ENCODE results near the gene MTMR2.

The MTMR2 gene

GRCh38 chr11:95904009-95904650 is 19.8 kb downstream of the MTMR2 start:
- no peaks in the 10 kb centered on the region for H3K27me3 ChIP-seq (ENCODE audit: low read depth, low read length)
- no peaks in the 10 kb centered on the region for H3K4me1 ChIP-seq (ENCODE audit: control insufficient read depth in 1 of 2, insufficient read depth in 2 of 2, low read length in 2 of 2)
- no peaks in the 10 kb centered on the region for H3K9me3 ChIP-seq (ENCODE audit: control insufficient read depth in 1 of 2, low read length in 2 of 2)
- no peak overlapping the region for H3K27ac ChIP-seq (ENCODE audit: low read length)
- no peaks in the 10 kb centered on the region for H3K36me3 ChIP-seq (ENCODE audit: control insufficient read depth in 1 of 2, insufficient read depth in 2 of 2, low read length in 2 of 2)
- H3K4me3 ChIP-seq (ENCODE audit: low read depth in 1 of 2, low read length in 2 of 2) = no peak overlapping the region

- no peak overlapping the region for H3K27ac ChIP-seq (ENCODE audit: low read length)
- H3K9me3 ChIP-seq (ENCODE audit: control insufficient read depth in 1 of 2, low read length in 2 of 2) = no peaks in the 10 kb centered on the region
- no peaks in the 10 kb centered on the region for H3K27me3 ChIP-seq (ENCODE audit: low read depth, low read length)
- H3K4me1 ChIP-seq (ENCODE audit: control insufficient read depth in 1 of 2, insufficient read depth in 2 of 2, low read length in 2 of 2) = no peaks in the 10 kb centered on the region
- no peak overlapping the region for H3K4me3 ChIP-seq (ENCODE audit: low read depth in 1 of 2, low read length in 2 of 2)
- no peaks in the 10 kb centered on the region for H3K36me3 ChIP-seq (ENCODE audit: control insufficient read depth in 1 of 2, insufficient read depth in 2 of 2, low read length in 2 of 2)
Observed at GRCh38 chr11:95898782-95899181, 25.1 kb downstream of the MTMR2 start.

GRCh38 chr11:95897731-95898130 is 26.2 kb downstream of the MTMR2 start:
- no peak overlapping the region for H3K27ac ChIP-seq (ENCODE audit: low read length)
- H3K4me1 ChIP-seq (ENCODE audit: control insufficient read depth in 1 of 2, insufficient read depth in 2 of 2, low read length in 2 of 2) = no peaks in the 10 kb centered on the region
- H3K36me3 ChIP-seq (ENCODE audit: control insufficient read depth in 1 of 2, insufficient read depth in 2 of 2, low read length in 2 of 2) = no peaks in the 10 kb centered on the region
- no peaks in the 10 kb centered on the region for H3K9me3 ChIP-seq (ENCODE audit: control insufficient read depth in 1 of 2, low read length in 2 of 2)
- H3K27me3 ChIP-seq (ENCODE audit: low read depth, low read length) = no peaks in the 10 kb centered on the region
- H3K4me3 ChIP-seq (ENCODE audit: low read depth in 1 of 2, low read length in 2 of 2) = no peak overlapping the region

- no peaks in the 10 kb centered on the region for H3K36me3 ChIP-seq (ENCODE audit: control insufficient read depth in 1 of 2, insufficient read depth in 2 of 2, low read length in 2 of 2)
- no peak overlapping the region for H3K27ac ChIP-seq (ENCODE audit: low read length)
- H3K9me3 ChIP-seq (ENCODE audit: control insufficient read depth in 1 of 2, low read length in 2 of 2) = no peaks in the 10 kb centered on the region
- peaks cover 0 to 6% of the 10 kb centered on the region in 2 donors for H3K4me1 ChIP-seq (ENCODE audit: control insufficient read depth in 1 of 2, insufficient read depth in 2 of 2, low read length in 2 of 2)
- no peak overlapping the region for H3K4me3 ChIP-seq (ENCODE audit: low read depth in 1 of 2, low read length in 2 of 2)
- H3K27me3 ChIP-seq (ENCODE audit: low read depth, low read length) = no peaks in the 10 kb centered on the region
Observed at GRCh38 chr11:95895815-95896214, 28.1 kb downstream of the MTMR2 start.

- Histone ChIP-seq H3K36me3 (ENCODE audit: control insufficient read depth in 1 of 2, insufficient read depth in 2 of 2, low read length in 2 of 2) (no peaks in the 10 kb centered on the region), H3K4me1 (ENCODE audit: control insufficient read depth in 1 of 2, insufficient read depth in 2 of 2, low read length in 2 of 2) (peaks cover 0 to 11% of the 10 kb centered on the region in 2 donors), H3K4me3 (ENCODE audit: low read depth in 1 of 2, low read length in 2 of 2) (no peak overlapping the region), H3K9me3 (ENCODE audit: control insufficient read depth in 1 of 2, low read length in 2 of 2) (no peaks in the 10 kb centered on the region), H3K27ac (ENCODE audit: low read length) (no peak overlapping the region), H3K27me3 (ENCODE audit: low read depth, low read length) (no peaks in the 10 kb centered on the region)
Observed at GRCh38 chr11:95892892-95893570, 30.9 kb downstream of the MTMR2 start.

- H3K9me3 ChIP-seq (ENCODE audit: control insufficient read depth in 1 of 2, low read length in 2 of 2) = no peaks in the 10 kb centered on the region
- H3K27ac ChIP-seq (ENCODE audit: low read length) = peak overlapping the region; percentile 41
- peaks cover 0 to 11% of the 10 kb centered on the region in 2 donors for H3K4me1 ChIP-seq (ENCODE audit: control insufficient read depth in 1 of 2, insufficient read depth in 2 of 2, low read length in 2 of 2)
- H3K27me3 ChIP-seq (ENCODE audit: low read depth, low read length) = no peaks in the 10 kb centered on the region
- no peak overlapping the region for H3K4me3 ChIP-seq (ENCODE audit: low read depth in 1 of 2, low read length in 2 of 2)
- H3K36me3 ChIP-seq (ENCODE audit: control insufficient read depth in 1 of 2, insufficient read depth in 2 of 2, low read length in 2 of 2) = peaks cover 0 to 2% of the 10 kb centered on the region in 2 donors
Observed at GRCh38 chr11:95892492-95892891, 31.4 kb downstream of the MTMR2 start.

GRCh38 chr11:95891423-95892170 is 32.3 kb downstream of the MTMR2 start:
- no peaks in the 10 kb centered on the region for H3K27me3 ChIP-seq (ENCODE audit: low read depth, low read length)
- H3K27ac ChIP-seq (ENCODE audit: low read length) = peak overlapping the region; percentile 41
- peaks cover 0 to 5% of the 10 kb centered on the region in 2 donors for H3K36me3 ChIP-seq (ENCODE audit: control insufficient read depth in 1 of 2, insufficient read depth in 2 of 2, low read length in 2 of 2)
- peaks cover 0 to 11% of the 10 kb centered on the region in 2 donors for H3K4me1 ChIP-seq (ENCODE audit: control insufficient read depth in 1 of 2, insufficient read depth in 2 of 2, low read length in 2 of 2)
- H3K9me3 ChIP-seq (ENCODE audit: control insufficient read depth in 1 of 2, low read length in 2 of 2) = no peaks in the 10 kb centered on the region
- H3K4me3 ChIP-seq (ENCODE audit: low read depth in 1 of 2, low read length in 2 of 2) = no peak overlapping the region

GRCh38 chr11:95888852-95889251 is 35.1 kb downstream of the MTMR2 start:
- no peak overlapping the region for H3K27ac ChIP-seq (ENCODE audit: low read length)
- H3K9me3 ChIP-seq (ENCODE audit: control insufficient read depth in 1 of 2, low read length in 2 of 2) = no peaks in the 10 kb centered on the region
- H3K4me3 ChIP-seq (ENCODE audit: low read depth in 1 of 2, low read length in 2 of 2) = no peak overlapping the region
- H3K4me1 ChIP-seq (ENCODE audit: control insufficient read depth in 1 of 2, insufficient read depth in 2 of 2, low read length in 2 of 2) = peaks cover 0 to 11% of the 10 kb centered on the region in 2 donors
- H3K36me3 ChIP-seq (ENCODE audit: control insufficient read depth in 1 of 2, insufficient read depth in 2 of 2, low read length in 2 of 2) = peaks cover 0 to 10% of the 10 kb centered on the region in 2 donors
- no peaks in the 10 kb centered on the region for H3K27me3 ChIP-seq (ENCODE audit: low read depth, low read length)

- H3K27ac ChIP-seq (ENCODE audit: low read length) = no peak overlapping the region
- H3K36me3 ChIP-seq (ENCODE audit: control insufficient read depth in 1 of 2, insufficient read depth in 2 of 2, low read length in 2 of 2) = peaks cover 0 to 10% of the 10 kb centered on the region in 2 donors
- H3K9me3 ChIP-seq (ENCODE audit: control insufficient read depth in 1 of 2, low read length in 2 of 2) = no peaks in the 10 kb centered on the region
- H3K4me1 ChIP-seq (ENCODE audit: control insufficient read depth in 1 of 2, insufficient read depth in 2 of 2, low read length in 2 of 2) = peaks cover 0 to 11% of the 10 kb centered on the region in 2 donors
- H3K4me3 ChIP-seq (ENCODE audit: low read depth in 1 of 2, low read length in 2 of 2) = no peak overlapping the region
- H3K27me3 ChIP-seq (ENCODE audit: low read depth, low read length) = no peaks in the 10 kb centered on the region
Observed at GRCh38 chr11:95888439-95888838, 35.5 kb downstream of the MTMR2 start.

- Histone ChIP-seq H3K27ac (ENCODE audit: low read length) (no peak overlapping the region), H3K4me3 (ENCODE audit: low read depth in 1 of 2, low read length in 2 of 2) (no peak overlapping the region)
Observed at GRCh38 chr11:95886462-95886861, 37.4 kb downstream of the MTMR2 start.

GRCh38 chr11:95884802-95885201 is 39.1 kb downstream of the MTMR2 start:
- Histone ChIP-seq H3K9me3 (ENCODE audit: control insufficient read depth in 1 of 2, low read length in 2 of 2) (no peaks in the 10 kb centered on the region), H3K27ac (ENCODE audit: low read length) (no peak overlapping the region), H3K27me3 (ENCODE audit: low read depth, low read length) (no peaks in the 10 kb centered on the region), H3K36me3 (ENCODE audit: control insufficient read depth in 1 of 2, insufficient read depth in 2 of 2, low read length in 2 of 2) (peaks cover 3 to 10% of the 10 kb centered on the region in 2 donors), H3K4me3 (ENCODE audit: low read depth in 1 of 2, low read length in 2 of 2) (no peak overlapping the region), H3K4me1 (ENCODE audit: control insufficient read depth in 1 of 2, insufficient read depth in 2 of 2, low read length in 2 of 2) (no peaks in the 10 kb centered on the region)

More at GRCh38 chr11:95886462-95886861, 37.4 kb downstream of the MTMR2 start:
- Histone ChIP-seq H3K4me1 (ENCODE audit: control insufficient read depth in 1 of 2, insufficient read depth in 2 of 2, low read length in 2 of 2) (peaks cover 0 to 4% of the 10 kb centered on the region in 2 donors), H3K36me3 (ENCODE audit: control insufficient read depth in 1 of 2, insufficient read depth in 2 of 2, low read length in 2 of 2) (peaks cover 3 to 10% of the 10 kb centered on the region in 2 donors), H3K9me3 (ENCODE audit: control insufficient read depth in 1 of 2, low read length in 2 of 2) (no peaks in the 10 kb centered on the region), H3K27me3 (ENCODE audit: low read depth, low read length) (no peaks in the 10 kb centered on the region)
